ENCODE data around the gene SYT9. TPM values are rescaled to one million over a fixed set of nuclear protein-coding genes. Genes with fewer than 3 reads are reported as not detected.

SYT9 gene
- total and polyA plus RNA-seq, 2 of the 8 experiments (the other 6 are each of a cell fraction or from before 2014, with no cell fraction given): 1.5 to 2.9 TPM

GRCh38 chr11:7436657-7437056 lies 185.0 kb downstream of the SYT9 start (continued):
- TF ChIP-seq GABPA (IDR thresholded peaks at IDR 0.05; ENCODE audit: borderline replicate concordance, insufficient read depth, low read length) (no peak), FOSL1 (IDR thresholded peaks at IDR 0.05; ENCODE audit: insufficient read depth, low read depth, low read length) (no peak), ATF2 (IDR thresholded peaks at IDR 0.05; ENCODE audit: low read length) (no peak), PHF8 (conservative IDR thresholded peaks at IDR 0.05; ENCODE audit: low read depth, low read length) (no peak), EGR1 (IDR thresholded peaks at IDR 0.05; ENCODE audit: borderline replicate concordance, low read depth, low read length) (no peak)

Measured in H1 (cell line).